Activated CD8-positive, alpha-beta memory T cell treated with anti-CD3 and anti-CD28 coated beads, Interleukin-2, amount 50 U/mL, for 24 hours (primary cell): ENCODE results near the gene VGLL3.

Source experiments
- DNase-seq: peaks from one replicate; pipeline ENCODE4 v3.0.0-alpha.2; 2020; ENCODE audit errors: extremely low read depth

The VGLL3 gene

DNA sequence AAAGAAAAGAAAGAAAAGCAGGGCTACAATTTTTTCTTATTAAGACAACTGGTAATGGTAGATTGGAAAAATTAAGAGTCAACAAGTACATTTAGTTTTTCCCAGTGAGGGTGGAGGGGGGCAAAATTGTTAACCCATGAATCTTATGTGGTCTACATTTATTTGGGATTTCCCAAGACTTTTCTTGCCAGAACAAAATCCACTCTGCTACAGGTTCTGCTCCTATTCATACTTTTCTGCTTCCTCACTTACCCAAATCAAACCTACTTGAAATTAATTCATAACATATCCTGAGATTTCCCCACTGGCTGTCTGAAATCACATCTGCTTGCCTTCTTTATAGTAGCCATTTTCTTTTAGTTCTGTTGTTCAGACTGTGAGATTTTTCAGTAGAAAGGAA is 41.1 kb downstream of the VGLL3 start:
- DNase-seq: no peak

DNA sequence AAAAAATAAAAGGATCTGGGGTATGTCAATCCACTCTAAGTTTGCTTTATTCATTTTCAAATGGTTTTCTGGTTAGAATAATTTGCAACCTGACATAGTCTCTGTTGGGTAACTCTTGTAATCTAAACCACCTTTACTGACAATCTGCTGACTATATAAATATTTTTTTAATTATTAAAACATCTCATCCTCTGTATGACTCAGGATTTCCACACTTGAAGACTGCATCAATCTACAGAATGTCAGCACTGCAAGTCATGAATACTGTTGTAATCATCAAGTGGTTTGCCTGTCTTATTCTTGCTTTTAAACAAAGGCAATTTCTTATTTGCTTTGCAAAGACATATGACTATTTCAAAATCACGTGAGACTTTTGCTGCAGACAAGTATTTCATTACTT is 42.1 kb downstream of the VGLL3 start:
- no peak for DNase-seq

- DNase-seq: no peak
These were observed 48.7 kb downstream of the VGLL3 start for GRCh38 chr3:86942206-86942605.

DNA sequence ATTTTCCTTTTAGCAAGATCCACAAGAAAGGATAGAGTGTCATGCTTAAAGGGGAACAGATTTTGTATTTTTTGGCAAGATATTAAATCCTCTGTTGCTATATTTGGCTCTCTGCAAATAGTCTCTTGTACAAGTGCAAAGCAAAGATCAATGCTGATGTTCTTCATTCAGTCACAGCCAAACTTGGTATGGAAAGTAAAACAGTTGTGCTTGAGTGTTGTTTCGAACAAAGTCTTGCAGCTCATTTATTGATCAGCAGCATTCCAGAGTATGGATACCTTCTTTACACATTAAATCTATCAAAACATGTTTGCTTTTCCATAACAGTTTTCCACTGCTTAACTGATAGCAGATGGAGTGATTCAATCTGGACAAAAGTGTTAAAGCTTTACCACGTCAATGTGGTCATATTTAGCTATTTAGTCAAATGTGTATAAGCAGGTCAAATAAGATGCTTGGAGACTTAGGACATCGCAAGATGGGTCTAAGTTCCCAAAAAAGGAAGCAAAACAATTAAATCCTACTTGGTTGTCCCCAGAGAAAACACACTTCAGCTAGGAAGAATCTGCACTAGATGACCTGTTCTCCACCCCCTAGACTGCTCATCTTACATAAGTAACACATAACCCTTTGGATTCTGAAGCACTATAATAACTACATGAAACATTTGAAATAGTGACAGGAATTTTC is 52.4 kb downstream of the VGLL3 start:
- DNase-seq: no peak

- DNase-seq: no peak
These were observed 53.6 kb downstream of the VGLL3 start for GRCh38 chr3:86937306-86937791.

GRCh38 chr3:86934851-86935250 is 56.1 kb downstream of the VGLL3 start:
- no peak for DNase-seq

GRCh38 chr3:86930831-86931230 is 60.1 kb downstream of the VGLL3 start:
- DNase-seq: no peak

- no peak for DNase-seq
These were observed 60.8 kb downstream of the VGLL3 start for GRCh38 chr3:86930181-86930580.

DNA sequence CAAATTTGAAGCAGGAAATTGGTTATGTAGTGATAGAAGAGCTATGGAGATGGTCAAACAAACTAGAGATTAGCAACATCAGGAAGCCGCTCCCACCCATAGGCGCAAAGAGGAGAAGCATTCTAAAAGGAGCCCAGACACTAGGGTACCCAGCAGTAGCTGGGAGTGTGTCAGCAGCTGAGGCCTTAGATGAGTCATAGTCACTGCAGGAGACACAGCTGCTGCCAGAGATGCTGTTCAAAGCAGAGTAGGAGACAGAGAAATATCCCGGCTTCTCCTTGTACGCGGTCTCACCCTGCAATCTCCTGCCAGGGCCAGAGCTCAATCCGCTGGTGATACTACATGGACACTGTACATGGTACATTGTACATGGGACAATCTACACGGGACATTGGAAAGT is 61.9 kb downstream of the VGLL3 start:
- no peak for DNase-seq

DNA sequence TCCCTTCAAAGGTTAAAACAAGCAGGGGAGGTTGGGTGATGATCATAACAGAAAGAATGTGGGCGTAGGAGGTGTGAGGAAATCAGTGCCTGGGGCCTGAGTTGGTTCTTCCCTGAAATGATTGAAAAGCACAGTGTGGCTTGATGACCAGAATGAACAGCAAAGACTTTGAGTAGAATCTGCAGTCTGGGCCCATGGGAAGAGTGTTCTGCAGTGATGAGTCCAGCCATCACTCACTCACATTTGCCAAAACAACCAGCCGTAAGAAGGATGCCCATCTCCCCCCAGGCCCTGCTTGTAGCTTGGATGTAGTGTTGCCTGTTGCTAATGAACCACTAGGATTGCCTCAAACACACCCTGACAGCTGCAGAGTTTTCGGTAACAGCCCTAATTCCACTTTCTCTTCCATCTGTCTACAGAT is 67.9 kb downstream of the VGLL3 start:
- no peak for DNase-seq

DNA sequence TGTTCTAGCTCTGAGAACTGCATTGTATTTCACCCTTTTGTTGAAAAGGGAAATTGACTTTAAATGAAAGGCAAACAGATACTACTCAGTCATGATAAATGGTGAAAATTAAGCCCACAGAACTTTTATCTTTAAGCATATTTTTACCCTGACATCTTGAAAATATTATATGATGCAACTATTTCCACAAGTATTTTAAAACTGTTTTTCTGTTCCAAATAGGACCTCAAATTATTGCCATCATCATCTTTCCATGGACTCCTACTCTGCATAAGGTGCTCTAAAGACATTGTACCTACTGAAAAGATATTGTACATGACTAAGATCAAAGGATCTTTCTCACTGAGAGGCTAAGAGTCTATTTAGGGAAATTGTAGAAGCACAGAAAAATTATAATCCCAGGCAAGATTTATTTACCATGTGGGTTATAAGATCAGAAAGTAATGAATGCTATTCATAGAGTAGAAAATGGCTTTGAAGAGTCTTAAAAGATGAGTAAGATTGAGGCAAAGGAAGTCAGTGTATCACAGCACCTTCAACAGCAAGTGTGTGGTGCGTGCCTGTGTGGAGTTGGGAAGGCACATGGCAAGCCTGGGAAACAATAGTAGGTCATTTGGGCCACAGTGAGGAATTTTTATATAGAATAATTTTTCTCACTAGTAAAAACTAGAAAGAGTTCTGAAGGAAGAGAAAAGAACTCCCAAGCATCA is 68.8 kb downstream of the VGLL3 start:
- DNase-seq: no peak

DNA sequence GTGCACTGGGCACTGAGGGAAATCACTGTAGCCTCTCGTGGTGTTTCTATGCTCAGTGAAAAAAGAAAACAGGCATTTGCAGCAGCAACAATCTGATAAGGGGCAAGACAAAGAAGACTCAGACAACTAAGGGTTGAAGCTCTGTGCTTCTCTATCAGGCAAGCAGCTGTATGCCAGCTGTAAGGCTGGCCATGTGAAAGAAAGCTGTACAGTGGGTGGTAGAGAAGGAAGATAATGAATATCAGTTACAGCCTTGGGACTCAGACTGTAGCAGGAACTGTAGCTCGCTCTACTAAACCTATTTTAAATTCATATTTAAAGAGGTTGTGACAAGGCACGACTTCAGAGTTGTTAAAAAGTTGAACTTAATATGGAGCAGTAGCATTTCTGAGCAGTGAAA is 76.3 kb downstream of the VGLL3 start:
- no peak for DNase-seq

DNA sequence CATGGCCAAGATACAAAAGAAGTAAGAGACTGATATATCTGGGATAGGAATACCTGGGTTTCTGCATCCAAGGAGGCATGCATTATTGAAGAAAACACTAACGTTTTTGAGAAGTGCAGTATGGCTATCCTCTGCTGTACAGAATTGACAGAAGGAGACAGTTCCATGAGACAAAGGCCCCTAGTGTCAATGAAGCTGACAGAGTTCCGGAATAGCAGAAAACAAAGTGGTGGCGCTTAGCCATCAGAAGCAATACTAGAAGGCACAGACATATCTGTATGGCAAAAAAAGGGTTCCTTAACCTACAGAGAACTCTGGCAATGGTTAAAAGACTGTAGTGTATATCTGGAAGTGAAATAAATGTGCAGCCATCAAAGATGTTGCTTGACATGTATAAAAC is 77.8 kb downstream of the VGLL3 start:
- DNase-seq: no peak

DNA sequence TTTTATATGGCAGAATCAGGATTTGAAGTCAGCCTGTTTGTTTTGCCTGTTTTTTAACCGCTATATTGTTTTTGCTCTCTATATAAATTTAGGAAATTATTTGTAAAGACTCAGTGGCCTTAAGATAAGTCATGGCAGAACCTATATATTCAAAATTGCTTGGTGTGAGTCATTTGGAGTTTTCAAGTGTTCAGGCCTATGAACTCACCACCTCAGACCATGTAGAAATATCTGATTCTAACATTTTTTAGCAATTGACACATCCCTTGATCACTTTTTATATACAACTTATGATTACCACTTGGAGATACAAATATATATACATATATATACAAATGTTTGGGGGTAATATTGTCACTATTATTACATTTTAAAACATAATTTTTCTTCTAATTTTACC is 95.7 kb downstream of the VGLL3 start:
- DNase-seq: no peak

DNA sequence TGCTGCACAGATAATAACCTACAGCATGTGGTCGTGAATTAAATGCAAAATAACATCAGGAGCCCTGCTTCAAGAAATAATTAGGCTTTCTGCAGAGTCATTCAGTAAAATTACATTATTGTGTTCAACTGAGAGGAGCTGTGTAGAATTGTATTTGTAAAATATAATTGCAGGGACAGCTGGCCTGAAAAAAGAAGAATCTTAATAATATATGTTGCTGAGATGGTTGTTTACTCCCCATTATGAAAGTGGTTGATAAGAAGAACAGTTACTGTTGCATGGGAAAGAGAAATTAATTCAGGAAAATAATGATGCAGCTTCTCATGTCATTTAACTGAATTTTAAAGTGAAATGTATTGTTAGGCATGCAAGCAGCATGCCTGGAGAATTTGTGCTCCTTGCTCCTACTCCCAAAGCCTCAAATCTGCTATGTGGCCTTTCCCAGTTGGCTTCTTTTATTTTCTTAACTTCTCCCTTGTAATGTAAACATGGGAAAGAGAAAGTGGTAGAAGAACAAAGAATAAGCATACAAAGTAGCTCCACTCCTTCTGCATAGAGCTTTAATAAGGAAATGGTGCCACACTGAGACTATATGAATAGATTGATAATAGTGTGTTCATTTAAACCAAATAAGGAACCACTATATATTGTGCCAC is 100.1 kb downstream of the VGLL3 start:
- DNase-seq: no peak
